HEK293T (cell line): ENCODE results near the gene COTL1.

Experiments used
- CTCF ChIA-PET: fragments of 350-600 bp; formaldehyde crosslinking; extraction: SDS; loops from one replicate; lab custom pipeline; 2021; ENCODE audit warnings: antibody characterized with exemption, inconsistent platforms; lab: Yijun Ruan, JAX
- POLR2A ChIA-PET: fragments of 350-600 bp; formaldehyde crosslinking; extraction: SDS; loops from one replicate; lab custom pipeline; 2020; ENCODE audit warnings: antibody characterized with exemption, inconsistent platforms; lab: Yijun Ruan, JAX
- DNase-seq: peaks from one replicate; pipeline ENCODE4 v3.0.0; 2012; ENCODE audit warnings: mixed read lengths; ENCODE audit errors: extremely low spot score
- ARNT ChIP-seq: fragments of 450-650 bp; IDR thresholded peaks from 2 replicates; pipeline ENCODE4 v1.6.1; 2017; ENCODE audit warnings: mild to moderate bottlenecking
- BHLHE40 ChIP-seq: fragments of 450-650 bp; IDR thresholded peaks from 2 replicates; pipeline ENCODE4 v1.6.1; 2016; ENCODE audit warnings: mild to moderate bottlenecking, moderate library complexity, borderline replicate concordance
- CTBP1 ChIP-seq: fragments of 450-650 bp; IDR thresholded peaks from 2 replicates; pipeline ENCODE4 v1.6.1; 2016; ENCODE audit warnings: borderline replicate concordance
- ELF4 ChIP-seq: fragments of 450-650 bp; IDR thresholded peaks from 2 replicates; pipeline ENCODE4 v1.6.1; 2017; ENCODE audit warnings: antibody characterized with exemption
- FOXA1 ChIP-seq: fragments of 450-650 bp; IDR thresholded peaks from 2 replicates; pipeline ENCODE4 v1.6.1; 2016; ENCODE audit warnings: mild to moderate bottlenecking
- FOXK2 ChIP-seq: fragments of 450-650 bp; IDR thresholded peaks from 2 replicates; pipeline ENCODE4 v1.6.1; 2016; ENCODE audit warnings: mild to moderate bottlenecking
- FOXM1 ChIP-seq: fragments of 450-650 bp; IDR thresholded peaks from 2 replicates; pipeline ENCODE4 v1.6.1; 2017; ENCODE audit warnings: mild to moderate bottlenecking, borderline replicate concordance
- HDGF ChIP-seq: fragments of 450-650 bp; IDR thresholded peaks from 2 replicates; pipeline ENCODE4 v1.6.1; 2017; ENCODE audit warnings: antibody characterized with exemption, borderline replicate concordance
- L3MBTL2 ChIP-seq: fragments of 450-650 bp; conservative IDR thresholded peaks from 2 replicates; pipeline ENCODE4 v1.6.1; 2016; ENCODE audit warnings: mild to moderate bottlenecking
- LEF1 ChIP-seq: fragments of 450-650 bp; IDR thresholded peaks from 2 replicates; pipeline ENCODE4 v1.6.1; 2017; ENCODE audit warnings: mild to moderate bottlenecking, borderline replicate concordance
- NFRKB ChIP-seq: fragments of 450-650 bp; IDR thresholded peaks from 2 replicates; pipeline ENCODE4 v1.6.1; 2016; ENCODE audit warnings: mild to moderate bottlenecking, moderate library complexity
- PKNOX1 ChIP-seq: fragments of 450-650 bp; IDR thresholded peaks from 2 replicates; pipeline ENCODE4 v1.6.1; 2016
- SP1 ChIP-seq: fragments of 450-650 bp; IDR thresholded peaks from 2 replicates; pipeline ENCODE4 v1.6.1; 2017
- SUZ12 ChIP-seq: fragments of 450-650 bp; IDR thresholded peaks from 2 replicates; pipeline ENCODE4 v1.6.1; 2016; ENCODE audit warnings: mild to moderate bottlenecking
- TARDBP ChIP-seq: fragments of 450-650 bp; IDR thresholded peaks from 2 replicates; pipeline ENCODE4 v1.6.1; 2016
- ZNF384 ChIP-seq: fragments of 450-650 bp; IDR thresholded peaks from 2 replicates; pipeline ENCODE4 v1.6.1; 2016

COTL1 gene

GRCh38 chr16:84582958-84583516 lies 34.8 kb downstream of the COTL1 start:
- ChIA-PET POLR2A (no interaction called here), CTCF (no interaction called here)
- TF ChIP-seq ELF4: no peak
- no peak for TF ChIP-seq NFRKB
- TF ChIP-seq SUZ12: no peak
- no peak for TF ChIP-seq ARNT
- TF ChIP-seq L3MBTL2: no peak
- TF ChIP-seq FOXA1: no peak
- no peak for TF ChIP-seq CTBP1
- no peak for TF ChIP-seq LEF1
- no peak for TF ChIP-seq TARDBP
- no peak for TF ChIP-seq ZNF384
- no peak for TF ChIP-seq HDGF
- no peak for TF ChIP-seq SP1
- TF ChIP-seq FOXM1: no peak
- no peak for TF ChIP-seq BHLHE40
- no peak for DNase-seq

GRCh38 chr16:84581158-84581557 lies 36.7 kb downstream of the COTL1 start:
- DNase-seq: no peak
- TF ChIP-seq NFRKB (no peak), L3MBTL2 (no peak), FOXM1 (no peak), CTBP1 (no peak), ELF4 (no peak), FOXA1 (no peak), PKNOX1 (no peak), ARNT (no peak)
- ChIA-PET CTCF (interaction anchor here (0.7 kb wide), 1 partner anchor 75 kb away, joined by 3 read pairs; no protein-coding TSS in a partner anchor), POLR2A (no interaction called here)

GRCh38 chr16:84579936-84580335 lies 37.9 kb downstream of the COTL1 start:
- TF ChIP-seq SUZ12 (no peak), HDGF (no peak), FOXK2 (no peak)
- DNase-seq: no peak
- ChIA-PET POLR2A (no interaction called here), CTCF (no interaction called here)

- no peak for DNase-seq
- POLR2A ChIA-PET: no interaction called here
- no peak for TF ChIP-seq FOXA1
- no peak for TF ChIP-seq HDGF
- no peak for TF ChIP-seq FOXK2
- CTCF ChIA-PET: no interaction called here
Measured at GRCh38 chr16:84578538-84579126, 39.2 kb downstream of the COTL1 start.

GRCh38 chr16:84577034-84577803 lies 40.7 kb downstream of the COTL1 start:
- ChIA-PET POLR2A (no interaction called here), CTCF (no interaction called here)

GRCh38 chr16:84575914-84576313 lies 42.0 kb downstream of the COTL1 start:
- POLR2A ChIA-PET: no interaction called here
- no peak for DNase-seq
- TF ChIP-seq SUZ12 (no peak), HDGF (no peak), NFRKB (no peak), ELF4 (no peak), ZNF384 (no peak), PKNOX1 (no peak), FOXA1 (no peak), ARNT (no peak)
- CTCF ChIA-PET: no interaction called here

More at GRCh38 chr16:84577034-84577803, 40.7 kb downstream of the COTL1 start:
- TF ChIP-seq FOXK2 (no peak), ZNF384 (no peak), CTBP1 (no peak), SUZ12 (no peak), TARDBP (no peak), ARNT (no peak), BHLHE40 (no peak), ELF4 (no peak), PKNOX1 (no peak), LEF1 (no peak), FOXM1 (no peak), L3MBTL2 (no peak), SP1 (no peak), HDGF (no peak), FOXA1 (no peak), NFRKB (no peak)
- no peak for DNase-seq
